Erythroblast (primary cell): ENCODE results near the gene GTF2H4.

Experiments
- GATA1 ChIP-seq: IDR thresholded peaks from 2 replicates; pipeline ENCODE4 v1.6.1; 2011; ENCODE audit warnings: low read depth, mild to moderate bottlenecking, control low read depth, low read length, moderate library complexity
- POLR2A ChIP-seq: IDR thresholded peaks from 2 replicates; pipeline ENCODE4 v1.6.1; 2011; ENCODE audit warnings: mild to moderate bottlenecking, low read length

DNA sequence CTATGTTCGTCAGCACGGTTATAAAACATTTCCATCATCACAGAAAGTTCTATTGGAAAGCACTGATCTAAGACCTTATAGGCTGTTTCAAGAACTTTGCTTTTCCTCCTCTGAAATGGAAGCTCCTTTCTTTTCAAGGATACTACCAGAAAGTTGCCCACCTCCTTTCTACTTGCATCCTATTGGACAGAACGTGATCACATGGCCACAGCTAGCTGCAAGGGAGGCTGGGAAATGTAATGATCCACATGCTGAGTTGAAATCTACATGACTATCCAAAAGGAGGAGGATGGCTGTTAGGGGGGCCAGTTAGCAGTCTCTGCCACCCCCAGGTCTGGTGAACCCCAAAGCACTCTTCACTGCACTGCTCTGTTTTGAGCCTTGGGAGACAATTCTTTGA lies 20.7 kb downstream of the GTF2H4 start:
- TF ChIP-seq POLR2A (no peak), GATA1 (no peak)
